AG04450 (cell line): Measurements from ENCODE around the gene NDUFAF5. TPM values are rescaled to one million over a fixed set of nuclear protein-coding genes. Genes with fewer than 3 reads are reported as not detected.

Experiments used
- CTCF ChIA-PET: fragments of 300-600, 350-600 bp; formaldehyde crosslinking; extraction: SDS; loops from one replicate; lab custom pipeline; 2022; ENCODE audit warnings: antibody characterized with exemption, inconsistent platforms; lab: Charles Lee
- POLR2A ChIA-PET: fragments of 350-600 bp; formaldehyde crosslinking; extraction: SDS; loops from one replicate; lab custom pipeline; 2021; ENCODE audit warnings: antibody characterized with exemption, inconsistent platforms; lab: Yijun Ruan, JAX
- DNase-seq: peaks from one replicate; pipeline ENCODE4 v3.0.0-alpha.2; 2011; ENCODE audit warnings: low read depth, low spot score
- H3K27ac ChIP-seq: one replicate; pipeline ENCODE4 v1.5.1; 2012; ENCODE audit warnings: low read depth, low read length, control low read depth
- H3K27me3 ChIP-seq: one replicate; pipeline ENCODE4 v1.6.0; 2012; ENCODE audit warnings: low read length; ENCODE audit not compliant: control insufficient read depth, insufficient read depth
- H3K4me3 ChIP-seq: 2 replicates; pipeline ENCODE4 v1.5.1; 2011; ENCODE audit warnings: mild to moderate bottlenecking, low read depth, low read length, control low read depth
- H3K9me3 ChIP-seq: 2 replicates; pipeline ENCODE4 v1.5.1; 2012; ENCODE audit warnings: low read length; ENCODE audit not compliant: control insufficient read depth, insufficient read depth
- polyA plus RNA-seq: library from polyadenylated mRNA; depleted of rRNA; stranded (reverse); fragments of >200 nt; gene quantifications from 2 replicates; pipeline ENCODE4 v1.2.3, GENCODE V29; 2011
- TF ChIP-seq, protein P1 (sequence below): IDR thresholded peaks from 2 replicates; pipeline ENCODE4 v1.5.1; 2011; ENCODE audit warnings: low read depth, low read length, control low read depth, inconsistent platforms

NDUFAF5 gene
- polyA plus RNA-seq, 1 experiment = 24.1 TPM

DNA sequence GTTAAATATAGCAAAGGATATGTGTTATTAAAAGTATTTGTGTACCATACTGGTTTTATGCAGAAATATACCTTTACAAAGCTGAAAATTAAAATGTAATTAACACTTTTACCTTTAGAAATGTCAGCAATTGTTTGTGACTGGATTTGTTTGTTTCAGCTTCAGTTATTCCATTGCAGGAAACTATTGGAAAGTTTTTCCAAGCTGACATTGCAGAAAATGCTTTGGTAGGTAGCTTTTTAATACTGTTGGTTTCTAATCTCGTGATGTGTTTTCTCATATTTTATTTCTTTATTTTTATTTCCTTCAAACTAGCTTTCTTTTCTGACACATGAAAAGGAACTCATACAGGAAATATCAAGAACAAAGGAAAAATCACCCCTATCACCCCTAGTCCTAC lies 8.2 kb downstream of the NDUFAF5 start:
- Histone ChIP-seq H3K4me3 (no peak overlapping the region), H3K27ac (no peak overlapping the region), H3K27me3 (no peaks in the 10 kb centered on the region), H3K9me3 (no peaks in the 10 kb centered on the region)
- POLR2A ChIA-PET = no interaction called here
- no peak for DNase-seq
- TF ChIP-seq, protein P1, sequence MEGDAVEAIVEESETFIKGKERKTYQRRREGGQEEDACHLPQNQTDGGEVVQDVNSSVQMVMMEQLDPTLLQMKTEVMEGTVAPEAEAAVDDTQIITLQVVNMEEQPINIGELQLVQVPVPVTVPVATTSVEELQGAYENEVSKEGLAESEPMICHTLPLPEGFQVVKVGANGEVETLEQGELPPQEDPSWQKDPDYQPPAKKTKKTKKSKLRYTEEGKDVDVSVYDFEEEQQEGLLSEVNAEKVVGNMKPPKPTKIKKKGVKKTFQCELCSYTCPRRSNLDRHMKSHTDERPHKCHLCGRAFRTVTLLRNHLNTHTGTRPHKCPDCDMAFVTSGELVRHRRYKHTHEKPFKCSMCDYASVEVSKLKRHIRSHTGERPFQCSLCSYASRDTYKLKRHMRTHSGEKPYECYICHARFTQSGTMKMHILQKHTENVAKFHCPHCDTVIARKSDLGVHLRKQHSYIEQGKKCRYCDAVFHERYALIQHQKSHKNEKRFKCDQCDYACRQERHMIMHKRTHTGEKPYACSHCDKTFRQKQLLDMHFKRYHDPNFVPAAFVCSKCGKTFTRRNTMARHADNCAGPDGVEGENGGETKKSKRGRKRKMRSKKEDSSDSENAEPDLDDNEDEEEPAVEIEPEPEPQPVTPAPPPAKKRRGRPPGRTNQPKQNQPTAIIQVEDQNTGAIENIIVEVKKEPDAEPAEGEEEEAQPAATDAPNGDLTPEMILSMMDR = no peak
- CTCF ChIA-PET = interaction anchor here (2.1 to 2.3 kb wide), 2 partner anchors 21 to 27 kb away, joined by 7 to 8 read pairs; no protein-coding TSS in a partner anchor

GRCh38 chr20:13794667-13795066 lies 9.8 kb downstream of the NDUFAF5 start:
- TF ChIP-seq, protein P1 = no peak
- no peaks in the 10 kb centered on the region for H3K27me3 ChIP-seq
- no peak for DNase-seq
- H3K27ac ChIP-seq = no peak overlapping the region
- ChIA-PET CTCF (interaction anchor here (1.3 kb wide), 1 partner anchor 23 kb away, joined by 5 read pairs; no protein-coding TSS in a partner anchor), POLR2A (no interaction called here)
- H3K9me3 ChIP-seq = no peaks in the 10 kb centered on the region
- no peak overlapping the region for H3K4me3 ChIP-seq

DNA sequence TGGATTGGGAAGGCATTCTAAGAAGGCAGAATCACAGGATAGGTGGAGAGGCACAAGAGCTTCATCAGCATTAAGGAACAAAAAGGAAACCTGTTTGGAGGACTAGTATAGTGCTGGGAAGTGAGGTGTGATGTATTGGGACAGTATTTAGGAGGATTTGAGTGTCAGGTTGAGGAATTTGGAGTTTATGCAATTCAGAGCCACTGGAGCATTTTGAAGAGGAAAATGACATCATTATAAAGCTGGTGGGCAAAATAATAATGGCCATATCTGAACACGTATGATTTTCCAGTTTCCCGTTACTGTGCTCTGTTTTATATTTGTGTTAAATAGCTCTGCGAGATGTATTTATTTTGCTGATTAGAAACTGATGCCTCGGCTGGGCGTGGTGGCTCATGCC lies 14.2 kb downstream of the NDUFAF5 start:
- ChIA-PET CTCF (interaction anchor here (1.5 to 6.7 kb wide), 4 partner anchors 11 to 680 kb away, joined by 3 to 40 read pairs (median 18); no protein-coding TSS in a partner anchor), POLR2A (no interaction called here)
- Histone ChIP-seq H3K4me3 (no peak overlapping the region), H3K27me3 (no peaks in the 10 kb centered on the region), H3K9me3 (no peaks in the 10 kb centered on the region), H3K27ac (no peak overlapping the region)
- TF ChIP-seq, protein P1 = no peak
- DNase-seq = no peak

DNA sequence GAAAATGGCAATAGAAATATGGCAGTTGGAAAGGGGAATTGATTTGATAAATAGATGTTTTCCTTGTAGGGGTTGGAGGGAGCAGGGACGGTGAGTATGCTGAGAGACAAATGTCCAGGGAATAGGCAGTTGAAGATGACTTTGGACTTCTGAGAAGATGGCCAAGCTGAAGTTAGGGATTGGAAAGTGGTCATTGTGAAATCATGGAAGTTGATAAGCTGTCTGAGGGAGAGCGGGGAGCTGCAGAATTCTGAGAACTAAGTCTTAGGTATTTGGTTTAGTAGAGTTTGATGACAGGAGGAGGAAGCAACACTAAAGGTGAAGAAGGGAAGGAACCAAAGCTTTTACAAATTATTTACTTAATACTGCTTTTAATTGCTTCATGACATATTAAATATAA lies 15.1 kb downstream of the NDUFAF5 start:
- Histone ChIP-seq H3K27ac (no peak overlapping the region), H3K4me3 (no peak overlapping the region), H3K9me3 (no peaks in the 10 kb centered on the region), H3K27me3 (no peaks in the 10 kb centered on the region)
- ChIA-PET CTCF (interaction anchor here (1.9 to 6.7 kb wide), 3 partner anchors 12 to 27 kb away, joined by 5 to 40 read pairs (median 30); no protein-coding TSS in a partner anchor), POLR2A (interaction anchor here (1.1 kb wide), 1 partner anchor 15 kb away, joined by 3 read pairs; the partner anchor contains the start of genes ESF1 and NDUFAF5)
- DNase-seq = no peak
- TF ChIP-seq, protein P1 = no peak

DNA sequence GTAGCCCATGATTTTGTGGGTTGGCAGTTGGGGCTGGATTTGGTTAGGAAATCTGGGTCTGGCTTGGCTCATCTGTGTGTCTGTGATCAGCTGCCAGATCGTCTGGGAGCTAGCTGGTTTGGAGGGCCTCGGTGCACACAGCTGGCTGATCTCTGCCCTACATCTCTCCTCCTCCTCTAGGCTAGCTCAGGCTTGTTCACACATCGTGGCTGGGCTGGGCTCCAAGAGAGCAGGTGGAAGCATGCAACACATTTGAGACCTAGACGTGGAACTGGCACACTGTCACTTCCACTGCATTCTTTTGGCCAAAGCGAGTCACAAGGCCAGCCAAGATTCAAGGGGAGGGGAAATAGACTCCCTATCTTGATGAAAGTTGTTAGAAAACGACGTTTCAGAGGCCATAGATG lies 15.9 kb downstream of the NDUFAF5 start:
- TF ChIP-seq, protein P1 = no peak
- no peaks in the 10 kb centered on the region for H3K27me3 ChIP-seq
- H3K27ac ChIP-seq = no peak overlapping the region
- H3K9me3 ChIP-seq = no peaks in the 10 kb centered on the region
- DNase-seq = peak; percentile 78
- POLR2A ChIA-PET = interaction anchor here (1.1 kb wide), 1 partner anchor 16 kb away, joined by 3 read pairs; the partner anchor contains the start of genes ESF1 and NDUFAF5
- CTCF ChIA-PET = interaction anchor here (1.9 to 6.7 kb wide), 3 partner anchors 12 to 28 kb away, joined by 5 to 40 read pairs (median 30); no protein-coding TSS in a partner anchor
- no peak overlapping the region for H3K4me3 ChIP-seq
